Stimulated activated CD4-positive, alpha-beta T cell treated with anti-CD3 and anti-CD28 coated beads, Interleukin-15, amount 100 ng/mL, for 1 hour (primary cell): ENCODE results near the gene GRAMD1A.
"Not testable (repeated sequence)": the region's sequence is repeated elsewhere in the genome, so short reads cannot be mapped to it uniquely, and the experiment has no call there.

Experiments
- DNase-seq, 2 donors: peaks; one replicate each; pipeline ENCODE4 v3.0.0-alpha.2; 2020; ENCODE audit warnings: low read depth in 1 of 2, low spot score in 1 of 2

GRAMD1A gene

GRCh38 chr19:35034588-35035382, 34.7 kb downstream of the GRAMD1A start:
- no peak for DNase-seq

- DNase-seq = no peak
These were observed 37.8 kb downstream of the GRAMD1A start for GRCh38 chr19:35037716-35038622.

GRCh38 chr19:35038623-35039512, 38.7 kb downstream of the GRAMD1A start:
- DNase-seq = no peak

GRCh38 chr19:35039881-35040825, 40.0 kb downstream of the GRAMD1A start:
- DNase-seq = no peak

GRCh38 chr19:35040826-35041547, 40.9 kb downstream of the GRAMD1A start:
- no peak for DNase-seq

- no peak for DNase-seq
These were observed 41.5 kb downstream of the GRAMD1A start, which contains the start of gene HPN for GRCh38 chr19:35041548-35042055. TSS of gene HPN (plus strand) at chr19:35041721. CDS start at chr19:35042507, 786 bp downstream.

- DNase-seq = no peak
These were observed 42.1 kb downstream of the GRAMD1A start for GRCh38 chr19:35042056-35042730.

- no peak for DNase-seq
These were observed 43.0 kb downstream of the GRAMD1A start for GRCh38 chr19:35042954-35043604.

- no peak for DNase-seq
These were observed 43.8 kb downstream of the GRAMD1A start for GRCh38 chr19:35043906-35044305.

GRCh38 chr19:35044317-35045117, 44.4 kb downstream of the GRAMD1A start:
- peak; percentile 29 to 37 for DNase-seq

GRCh38 chr19:35045667-35046300, 45.7 kb downstream of the GRAMD1A start:
- DNase-seq = no peak

- no peak for DNase-seq
These were observed 46.3 kb downstream of the GRAMD1A start for GRCh38 chr19:35046461-35046860.

GRCh38 chr19:35048911-35049411, 48.8 kb downstream of the GRAMD1A start:
- DNase-seq = no peak

- no peak for DNase-seq
These were observed 49.3 kb downstream of the GRAMD1A start for GRCh38 chr19:35049456-35049855.

- DNase-seq = not testable (repeated sequence)
These were observed 50.5 kb downstream of the GRAMD1A start for GRCh38 chr19:35050662-35051061.

GRCh38 chr19:35051268-35051667, 51.1 kb downstream of the GRAMD1A start:
- DNase-seq = not testable (repeated sequence)
